Mesenteric fat pad (tissue), 1 donor: ENCODE data around the gene FCGR1A. TPM values are rescaled to one million over a fixed set of nuclear protein-coding genes. Genes with fewer than 3 reads are reported as not detected.
"Not testable (repeated sequence)": the region's sequence is repeated elsewhere in the genome, so short reads cannot be mapped to it uniquely, and the experiment has no call there.

Experiments
- DNase-seq: peaks from one replicate; pipeline ENCODE4 v3.0.0-alpha.2; 2020; ENCODE audit warnings: low spot score
- total RNA-seq: library from RNA; stranded (reverse); fragmentation: NEBNext Ultra II Directional; extraction: Animal tissue kit (Norgen Biotek cat#: 25700); gene quantifications from one replicate; pipeline ENCODE4 v1.2.1, GENCODE V29; 2021
- donor health status: DM: yes; HTN: yes; CAD: no.

Gene FCGR1A
- total RNA-seq, 1 donor from 2014 or later: 9.3 TPM

DNA sequence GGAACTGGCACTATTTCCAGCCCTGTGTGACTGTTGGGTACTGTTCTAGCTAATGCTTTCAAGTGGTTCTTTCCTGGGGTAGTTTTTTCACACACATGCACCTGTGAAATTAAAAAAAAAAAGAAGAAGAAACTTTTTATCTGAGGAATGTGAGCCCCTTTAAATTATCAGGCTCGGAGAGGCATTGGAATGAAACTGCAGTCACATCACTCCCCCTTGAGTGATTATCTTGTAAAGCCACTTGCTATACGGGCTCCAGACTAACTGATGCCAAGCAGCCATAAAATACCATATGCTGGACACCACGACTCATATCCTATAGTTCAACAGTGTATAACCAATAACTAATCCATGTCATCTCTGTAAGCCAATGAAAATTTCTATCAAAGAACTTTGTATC is 5.4 kb upstream of the FCGR1A start:
- DNase-seq: not testable (repeated sequence)

DNA sequence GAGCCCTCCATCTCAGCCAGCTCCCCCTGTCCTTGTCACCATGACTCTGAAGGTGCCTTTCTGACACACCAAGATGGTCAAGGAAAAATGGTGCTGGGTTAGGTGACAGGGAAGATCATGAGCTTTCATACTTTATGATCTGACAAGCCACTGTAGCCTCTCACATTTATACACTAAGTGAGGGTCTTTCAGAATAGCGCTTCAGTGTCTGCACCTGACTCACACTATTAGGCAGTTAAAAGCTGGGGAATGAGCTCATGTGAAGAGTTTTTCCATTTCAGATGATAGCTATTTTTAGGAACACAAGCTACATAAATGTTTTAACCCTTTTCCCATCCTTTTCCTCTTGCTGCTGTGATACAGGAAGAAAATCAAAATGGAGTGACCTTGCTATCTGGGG is 4.2 kb upstream of the FCGR1A start:
- DNase-seq: not testable (repeated sequence)

DNA sequence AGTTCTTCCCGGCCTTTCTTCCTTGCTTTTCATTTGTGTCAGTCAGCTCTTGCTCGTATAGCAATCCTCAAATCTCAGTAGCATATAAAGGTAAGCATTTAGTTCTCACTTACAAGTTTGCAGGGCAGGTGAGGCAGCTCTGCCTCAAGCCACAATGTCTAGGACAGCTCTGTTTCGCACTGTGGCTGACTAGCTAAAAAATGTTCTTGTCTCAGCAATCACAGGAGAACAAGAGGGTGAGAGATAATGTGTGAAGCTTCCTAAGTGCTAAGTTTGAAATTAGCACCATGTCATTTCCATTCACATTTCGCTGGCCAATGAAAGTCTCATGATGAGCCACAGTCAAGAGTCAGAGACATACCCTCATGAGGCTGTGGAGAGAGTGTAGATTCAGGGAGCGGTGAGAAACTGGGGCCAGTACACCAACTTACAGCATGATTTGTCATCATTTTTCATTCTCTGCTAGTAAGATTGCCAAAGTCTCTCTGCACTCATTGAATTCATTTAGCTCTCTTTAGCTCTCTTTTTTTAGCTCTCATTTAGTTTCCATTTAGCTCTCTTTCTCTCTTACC is 995 bp upstream of the FCGR1A start:
- not testable (repeated sequence) for DNase-seq

DNA sequence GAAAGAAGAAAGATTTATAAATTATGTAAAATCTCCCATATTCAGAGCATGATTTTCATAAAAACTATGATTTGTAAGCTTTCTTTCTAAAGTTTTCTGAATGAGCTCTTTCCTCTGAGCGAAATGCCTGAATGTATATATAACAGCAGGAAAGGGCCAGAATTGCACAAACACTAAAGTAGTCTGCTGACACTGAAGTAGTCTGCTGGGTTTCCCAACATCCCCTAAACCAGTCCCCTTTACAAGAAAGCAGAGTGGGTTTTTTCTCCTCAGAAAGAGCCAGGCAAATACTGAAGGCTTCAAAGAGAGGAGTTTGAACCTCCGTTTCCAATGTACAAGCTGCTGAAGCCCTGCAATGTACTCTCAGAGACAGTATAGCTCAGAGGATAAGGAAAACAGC is 795 bp downstream of the FCGR1A start:
- DNase-seq: not testable (repeated sequence)

GRCh38 chr1:149783868-149784267 is 1.4 kb downstream of the FCGR1A start:
- DNase-seq: not testable (repeated sequence)

DNA sequence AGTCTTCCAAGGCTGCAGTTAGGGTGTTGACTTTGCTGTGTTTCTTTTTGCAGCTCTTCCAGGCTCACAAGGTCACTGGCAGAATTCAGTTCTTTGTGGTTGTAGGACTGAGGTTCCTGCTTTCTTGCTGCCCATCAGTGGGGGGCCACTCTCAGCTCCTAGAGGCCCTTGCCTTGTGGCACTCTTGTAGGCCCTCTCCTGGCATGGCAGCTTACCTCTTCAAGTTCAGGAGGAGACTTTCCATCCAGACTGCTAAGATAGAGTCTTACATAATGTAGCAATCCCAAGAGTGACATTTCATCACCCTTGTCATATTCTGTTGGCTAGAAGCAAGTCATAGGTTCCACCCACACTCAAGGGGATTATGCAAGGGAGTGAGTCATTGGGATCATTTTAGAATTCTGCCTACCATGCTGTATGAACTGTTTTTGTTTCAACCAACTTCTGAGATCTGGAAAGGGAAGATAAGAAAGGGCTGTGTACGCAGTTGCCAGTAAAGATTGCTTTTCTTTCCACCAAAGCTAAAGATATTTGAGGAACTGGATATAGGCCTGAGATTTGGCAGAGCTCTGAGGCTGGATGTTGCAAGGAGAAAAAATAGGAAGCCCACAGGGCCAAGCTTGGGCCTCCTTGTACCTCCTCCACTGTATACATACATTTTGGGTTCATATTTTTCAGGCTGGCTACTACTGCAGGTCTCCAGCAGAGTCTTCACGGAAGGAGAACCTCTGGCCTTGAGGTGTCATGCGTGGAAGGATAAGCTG is 5.4 kb downstream of the FCGR1A start:
- DNase-seq: not testable (repeated sequence)

GRCh38 chr1:149792502-149792901 is 10.0 kb downstream of the FCGR1A start:
- not testable (repeated sequence) for DNase-seq

DNA sequence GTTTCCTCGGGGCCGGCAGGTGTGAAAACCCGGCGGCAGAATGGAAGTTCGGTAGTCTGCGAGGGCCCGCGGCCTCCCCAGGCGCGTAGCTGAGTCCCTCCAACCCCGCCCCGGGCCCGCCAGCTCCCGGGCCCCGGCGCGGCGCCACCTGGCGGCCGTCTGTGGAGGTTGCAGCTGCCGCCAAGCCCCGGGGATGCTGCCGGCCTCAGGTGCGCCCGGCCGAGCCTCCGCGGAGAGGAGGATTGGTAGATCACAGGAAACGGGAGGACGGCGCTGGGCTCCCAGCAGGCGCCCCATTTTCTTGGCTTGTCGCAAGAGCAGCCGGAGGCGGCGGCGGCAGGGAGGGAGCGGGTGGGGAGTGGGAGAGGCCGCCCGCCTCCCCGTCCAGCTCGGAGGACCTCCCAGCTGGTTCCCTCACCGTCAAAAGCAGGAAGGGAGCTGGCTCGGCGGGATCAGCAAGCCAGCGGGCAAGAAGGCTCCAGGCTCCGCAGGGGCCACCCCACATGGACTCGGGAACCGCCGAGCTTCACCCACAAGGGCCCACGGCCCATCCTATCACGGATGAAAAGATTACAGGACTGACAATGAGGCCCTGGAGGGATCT is 10.5 kb downstream of the FCGR1A start:
- peak; percentile 94 for DNase-seq

GRCh38 chr1:149793885-149794284 is 11.4 kb downstream of the FCGR1A start:
- not testable (repeated sequence) for DNase-seq

DNA sequence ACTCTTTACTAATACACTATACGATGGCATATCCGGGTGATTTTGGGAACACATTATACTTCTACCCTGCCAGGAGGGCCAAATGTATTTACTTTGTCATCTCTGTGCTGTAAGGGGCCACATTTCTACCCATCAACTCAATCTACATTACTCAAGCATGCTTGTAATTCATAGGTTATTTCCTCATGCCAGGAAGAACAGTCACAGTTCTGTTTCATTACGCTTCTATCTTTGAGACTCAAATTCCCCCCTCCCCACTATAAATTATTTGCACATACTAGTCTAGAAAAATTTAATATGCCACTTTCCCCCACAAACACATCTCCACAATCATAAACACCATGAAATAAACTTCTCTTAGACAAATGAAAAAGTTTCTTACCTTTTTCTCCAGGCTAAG is 19.1 kb downstream of the FCGR1A start:
- DNase-seq: not testable (repeated sequence)

DNA sequence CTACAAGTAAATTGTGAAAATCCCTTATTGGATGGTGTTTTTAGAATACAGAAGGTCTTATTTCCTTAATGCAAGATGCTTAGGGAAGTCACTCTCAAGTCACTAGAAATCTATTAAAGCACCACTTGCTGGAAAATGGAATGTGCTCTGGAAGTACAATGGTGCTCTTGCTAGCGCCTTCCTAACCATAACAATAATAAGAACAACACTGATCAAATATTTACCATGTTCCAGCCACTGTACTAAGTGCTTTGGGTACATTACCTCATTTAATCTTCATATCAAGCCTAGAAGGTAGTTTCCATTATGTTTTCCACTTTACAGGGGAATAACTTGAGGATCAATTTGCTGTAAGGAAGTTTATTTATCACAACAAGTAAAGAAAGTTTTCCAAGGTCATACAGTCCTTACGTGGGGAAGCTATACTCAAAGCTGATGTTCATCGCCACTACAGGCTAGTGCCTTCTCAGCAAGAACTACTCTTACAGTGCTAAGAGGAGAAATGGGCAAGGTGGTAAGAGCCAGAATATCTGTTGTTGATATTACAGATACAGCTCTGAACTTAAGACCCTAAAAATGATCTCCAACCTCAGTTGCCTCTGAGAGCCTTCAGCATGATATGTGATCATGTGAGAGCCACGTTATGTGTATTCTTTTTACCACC is 22.1 kb downstream of the FCGR1A start:
- DNase-seq: not testable (repeated sequence)

- peak; percentile 47 for DNase-seq
Measured at GRCh38 chr1:149810697-149811405, 28.4 kb downstream of the FCGR1A start.

DNA sequence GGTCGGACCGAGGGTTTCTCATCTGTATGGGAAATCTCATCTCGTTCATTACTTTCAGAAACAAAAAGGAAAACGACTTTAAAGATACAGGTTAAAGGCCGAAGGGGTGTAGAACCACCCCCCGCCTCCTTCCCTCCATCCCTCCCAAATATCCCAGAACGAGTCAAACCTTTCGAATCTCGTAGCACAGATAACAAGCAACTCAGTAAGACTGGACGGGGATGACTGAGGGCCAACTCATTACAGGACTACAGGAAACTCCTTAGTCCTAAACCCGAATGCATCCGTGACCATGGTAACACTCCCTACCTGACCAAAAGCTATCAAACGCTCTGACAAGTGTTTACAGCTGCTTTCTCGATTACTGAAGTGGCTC is 29.0 kb downstream of the FCGR1A start:
- not testable (repeated sequence) for DNase-seq

- DNase-seq: peak; percentile 86
Measured at GRCh38 chr1:149811890-149812829, 29.7 kb downstream of the FCGR1A start.

DNA sequence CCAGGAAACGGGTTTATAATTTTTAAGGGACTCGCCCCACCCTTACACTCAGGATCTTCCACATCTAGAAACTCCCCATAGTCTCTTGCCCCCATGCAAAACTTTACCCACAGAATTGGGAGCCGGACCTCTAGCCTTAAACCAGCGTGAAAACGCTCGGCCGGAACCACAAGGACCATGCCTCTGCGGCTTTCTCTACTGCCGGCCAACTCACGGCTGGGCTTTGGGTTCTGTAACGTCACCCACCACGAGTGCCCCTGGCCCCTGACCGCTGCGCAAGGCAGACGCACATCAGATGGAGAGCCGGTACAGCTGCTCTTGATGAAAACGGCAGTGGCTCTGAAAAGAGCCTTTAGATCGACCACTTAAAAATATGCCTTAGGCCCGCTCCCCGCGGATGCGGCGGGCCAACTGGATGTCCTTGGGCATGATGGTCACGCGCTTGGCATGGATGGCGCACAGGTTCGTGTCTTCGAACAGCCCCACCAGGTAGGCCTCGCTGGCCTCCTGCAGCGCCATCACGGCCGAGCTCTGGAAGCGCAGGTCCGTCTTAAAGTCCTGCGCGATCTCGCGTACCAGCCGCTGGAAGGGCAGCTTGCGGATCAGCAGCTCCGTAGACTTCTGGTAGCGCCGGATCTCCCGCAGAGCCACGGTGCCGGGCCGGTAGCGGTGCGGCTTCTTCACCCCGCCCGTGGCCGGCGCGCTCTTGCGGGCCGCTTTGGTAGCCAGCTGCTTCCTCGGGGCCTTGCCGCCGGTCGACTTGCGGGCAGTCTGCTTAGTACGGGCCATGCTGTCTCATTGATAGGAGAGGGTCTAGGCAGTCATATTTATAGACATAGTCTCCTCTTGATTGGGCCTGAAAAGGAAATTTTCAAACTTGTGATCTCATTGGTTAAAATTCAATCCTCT is 30.7 kb downstream of the FCGR1A start:
- DNase-seq: peak; percentile 72

DNA sequence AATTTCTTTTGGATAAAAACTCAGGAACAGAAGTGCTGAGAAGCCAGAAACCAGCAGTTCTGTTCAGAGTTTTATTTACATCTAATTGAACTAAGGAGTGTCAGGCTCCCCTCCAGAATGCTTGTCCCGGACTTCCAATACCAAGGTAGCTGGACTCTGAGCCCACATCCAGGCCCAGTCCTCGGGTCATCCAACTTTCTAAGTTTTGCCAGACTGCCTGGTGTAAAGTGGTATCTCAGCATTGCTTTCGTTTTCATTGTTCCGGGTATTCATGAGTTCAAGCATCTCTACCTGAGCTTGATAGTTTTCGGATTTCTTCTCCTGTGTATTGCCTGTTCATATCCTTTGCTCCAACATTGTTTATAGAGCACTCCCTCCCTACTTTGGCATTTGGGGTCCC is 37.9 kb downstream of the FCGR1A start:
- not testable (repeated sequence) for DNase-seq

DNA sequence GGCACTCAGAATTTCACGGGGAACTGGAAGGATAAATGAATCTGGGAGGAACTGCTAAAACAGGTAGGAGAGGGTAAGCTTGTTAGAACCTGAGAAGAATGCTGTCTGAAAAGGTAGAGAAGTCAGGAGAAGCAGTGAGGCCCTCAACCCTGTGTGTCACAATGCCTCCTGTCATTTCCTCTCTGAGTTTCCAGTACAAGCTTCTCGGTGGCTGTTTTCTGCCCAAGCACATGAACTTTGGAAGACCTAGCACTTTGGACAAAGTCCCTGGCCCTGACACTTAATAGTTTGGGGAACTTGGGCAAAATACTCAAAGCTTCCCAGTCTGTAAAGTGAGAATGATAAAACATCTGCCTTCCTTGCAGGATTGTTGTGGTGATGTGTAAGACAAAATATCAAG is 44.1 kb downstream of the FCGR1A start:
- DNase-seq: not testable (repeated sequence)

DNA sequence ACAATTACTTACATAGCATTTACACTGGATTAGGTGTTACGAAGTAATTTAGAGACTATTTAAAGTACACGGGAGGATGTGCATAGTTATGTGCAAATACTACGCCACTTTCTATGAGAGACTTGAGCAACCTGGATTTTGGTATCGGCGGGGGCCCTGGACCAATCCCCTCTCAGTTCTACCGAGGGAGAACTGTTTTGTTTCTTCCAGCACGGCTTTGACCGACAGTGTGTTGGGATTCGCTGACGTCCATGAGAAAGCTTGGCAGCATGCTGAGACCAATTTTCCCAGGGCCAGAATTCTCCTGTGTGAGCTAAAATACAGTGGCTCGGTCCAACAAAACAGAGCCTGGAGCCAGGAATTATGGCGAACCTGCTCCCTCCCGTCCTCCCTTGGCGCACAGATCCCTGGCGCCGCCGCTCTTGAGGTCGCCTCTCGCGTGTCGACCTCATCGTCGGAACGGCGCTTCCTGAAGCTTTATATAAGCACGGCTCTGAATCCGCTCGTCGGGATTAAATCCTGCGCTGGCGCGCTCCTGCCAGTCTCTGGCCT is 49.3 kb downstream of the FCGR1A start:
- not testable (repeated sequence) for DNase-seq
